ENCODE results near the gene PROX2.

The PROX2 gene

DNA sequence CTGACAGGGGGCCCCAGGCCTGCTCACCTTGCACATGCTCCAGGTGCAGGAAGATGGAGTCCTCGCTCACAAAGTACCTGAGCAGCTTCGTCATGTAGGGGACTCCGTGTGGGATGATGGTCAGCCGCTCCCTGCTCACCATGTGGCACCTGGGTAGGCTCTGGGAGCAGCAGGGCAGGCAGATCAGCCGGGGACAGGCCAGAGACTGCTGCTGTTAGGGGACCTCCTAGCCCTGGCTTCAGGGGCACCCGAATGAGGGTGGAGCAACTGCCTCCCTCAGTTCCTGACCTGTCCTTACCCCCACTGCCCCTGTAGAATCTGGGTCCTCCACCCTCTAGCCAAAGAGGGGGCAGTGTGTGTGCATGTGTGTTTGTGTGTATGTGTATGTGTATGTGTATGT lies 35.3 kb upstream of the PROX2 start:
- CTCF ChIA-PET: interaction anchor here (2.1 to 17.5 kb wide), 2 partner anchors 55 to 177 kb away, joined by 11 to 542 read pairs; no protein-coding TSS in a partner anchor
- POLR2A ChIA-PET: no interaction called here
- TF ChIP-seq, protein P1, sequence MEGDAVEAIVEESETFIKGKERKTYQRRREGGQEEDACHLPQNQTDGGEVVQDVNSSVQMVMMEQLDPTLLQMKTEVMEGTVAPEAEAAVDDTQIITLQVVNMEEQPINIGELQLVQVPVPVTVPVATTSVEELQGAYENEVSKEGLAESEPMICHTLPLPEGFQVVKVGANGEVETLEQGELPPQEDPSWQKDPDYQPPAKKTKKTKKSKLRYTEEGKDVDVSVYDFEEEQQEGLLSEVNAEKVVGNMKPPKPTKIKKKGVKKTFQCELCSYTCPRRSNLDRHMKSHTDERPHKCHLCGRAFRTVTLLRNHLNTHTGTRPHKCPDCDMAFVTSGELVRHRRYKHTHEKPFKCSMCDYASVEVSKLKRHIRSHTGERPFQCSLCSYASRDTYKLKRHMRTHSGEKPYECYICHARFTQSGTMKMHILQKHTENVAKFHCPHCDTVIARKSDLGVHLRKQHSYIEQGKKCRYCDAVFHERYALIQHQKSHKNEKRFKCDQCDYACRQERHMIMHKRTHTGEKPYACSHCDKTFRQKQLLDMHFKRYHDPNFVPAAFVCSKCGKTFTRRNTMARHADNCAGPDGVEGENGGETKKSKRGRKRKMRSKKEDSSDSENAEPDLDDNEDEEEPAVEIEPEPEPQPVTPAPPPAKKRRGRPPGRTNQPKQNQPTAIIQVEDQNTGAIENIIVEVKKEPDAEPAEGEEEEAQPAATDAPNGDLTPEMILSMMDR (IDR thresholded peaks at IDR 0.05; ENCODE audit: control extremely low read depth, extremely low read depth, low read depth, missing control alignments): no peak

DNA sequence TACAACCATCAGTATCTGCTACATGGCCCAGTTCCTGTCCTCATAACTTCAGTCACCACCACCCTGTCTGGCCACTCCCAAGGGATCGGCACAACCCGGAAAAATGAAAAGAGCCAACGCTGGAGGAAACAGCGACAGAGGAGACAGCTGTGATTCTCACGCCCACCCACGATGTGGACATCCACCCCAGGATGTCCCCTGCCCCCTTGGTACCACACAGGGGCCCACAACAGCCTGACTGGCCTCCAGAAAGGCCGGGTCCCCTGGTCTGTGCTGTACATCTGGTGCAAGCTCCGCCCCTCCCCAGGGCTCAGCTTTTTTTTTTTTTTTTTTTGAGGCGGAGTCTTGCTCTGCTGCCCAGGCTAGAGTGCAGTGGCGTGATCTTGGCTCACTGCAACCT lies 34.6 kb upstream of the PROX2 start:
- CTCF ChIA-PET: interaction anchor here (2.1 to 17.5 kb wide), 2 partner anchors 54 to 178 kb away, joined by 11 to 542 read pairs; no protein-coding TSS in a partner anchor
- DNase-seq (ENCODE audit: extremely low spot score): no peak
- POLR2A ChIA-PET: interaction anchor here (0.6 kb wide), 1 partner anchor 24 kb away, joined by 3 read pairs; no protein-coding TSS in a partner anchor
- TF ChIP-seq, protein P1 (IDR thresholded peaks at IDR 0.05; ENCODE audit: control extremely low read depth, extremely low read depth, low read depth, missing control alignments): no peak

More for the DNA sequence above, 35.3 kb upstream of the PROX2 start:
- no peak for DNase-seq (ENCODE audit: extremely low spot score)

DNA sequence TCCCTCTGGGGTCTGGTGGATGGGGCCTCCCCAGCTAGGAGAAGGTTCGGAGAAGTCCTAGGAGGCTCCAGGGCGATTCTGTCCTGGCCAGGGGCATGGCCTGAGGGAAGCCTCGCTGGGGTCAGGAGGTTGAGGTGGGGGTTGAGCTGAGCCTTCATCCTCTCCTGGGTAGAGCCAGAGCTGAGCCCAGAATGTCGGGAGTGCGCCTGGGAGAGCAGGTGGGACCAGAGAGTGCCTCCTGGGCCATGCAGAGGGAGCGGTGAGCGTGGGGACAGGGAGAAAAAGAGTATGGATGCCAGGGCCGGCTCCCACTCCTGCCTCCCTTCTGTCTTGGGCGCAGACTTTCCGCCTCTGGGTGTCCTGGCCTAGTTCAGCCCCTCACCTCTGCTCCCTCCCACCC lies 34.0 kb upstream of the PROX2 start:
- CTCF ChIA-PET: interaction anchor here (17.5 kb wide), 1 partner anchor 53 kb away, joined by 542 read pairs; no protein-coding TSS in a partner anchor
- DNase-seq (ENCODE audit: extremely low spot score): no peak
- TF ChIP-seq, protein P1 (IDR thresholded peaks at IDR 0.05; ENCODE audit: control extremely low read depth, extremely low read depth, low read depth, missing control alignments): no peak
- POLR2A ChIA-PET: no interaction called here

DNA sequence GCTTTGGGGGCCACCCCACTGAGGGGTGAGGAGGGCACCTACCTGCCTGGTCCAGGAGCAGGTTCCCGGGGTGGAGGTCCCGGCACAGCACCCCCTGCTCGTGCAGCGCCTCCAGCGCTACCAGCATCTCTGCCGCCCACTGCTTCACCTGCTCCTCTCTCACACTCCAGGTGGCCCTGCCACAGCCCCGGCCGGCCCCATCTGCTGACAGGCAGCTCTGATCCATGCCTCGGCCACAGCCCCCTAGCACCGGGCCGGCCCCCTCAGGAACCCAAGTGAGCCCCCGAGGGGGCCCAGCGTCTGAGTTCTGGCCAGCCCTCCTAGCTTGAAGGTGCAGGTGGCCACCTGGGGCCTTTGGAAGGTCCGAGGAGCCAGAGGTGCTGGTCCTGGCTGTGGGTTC lies 33.6 kb upstream of the PROX2 start:
- DNase-seq (ENCODE audit: extremely low spot score): no peak
- ChIA-PET POLR2A (no interaction called here), CTCF (interaction anchor here (6.1 to 17.5 kb wide), 2 partner anchors 13 to 53 kb away, joined by 81 to 542 read pairs; partner anchors contain the start of gene RPS6KL1)
- TF ChIP-seq, protein P1 (IDR thresholded peaks at IDR 0.05; ENCODE audit: control extremely low read depth, extremely low read depth, low read depth, missing control alignments): no peak

DNA sequence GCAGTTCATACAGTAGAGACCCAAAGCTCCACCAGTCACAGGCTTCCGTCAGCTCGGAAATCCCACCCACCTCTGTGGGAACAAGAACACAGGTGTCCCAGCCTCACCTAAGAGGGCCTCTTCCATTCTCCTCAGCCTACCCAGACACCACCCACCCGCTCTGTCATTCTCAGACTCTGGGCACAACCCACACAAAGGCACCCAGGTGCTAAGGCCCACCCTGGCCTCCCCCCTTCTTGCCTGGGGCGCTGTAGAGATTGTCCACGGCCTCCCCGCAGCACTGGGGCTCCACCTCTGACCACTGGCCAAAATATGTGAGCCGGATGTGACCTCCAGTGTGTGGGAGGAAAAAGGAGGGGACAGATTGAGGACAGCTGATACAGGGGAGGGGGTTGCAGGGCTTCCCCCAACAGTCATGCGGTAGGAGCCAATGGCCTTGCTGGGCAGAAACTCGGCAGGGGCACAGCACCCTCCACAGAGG lies 33.0 kb upstream of the PROX2 start:
- POLR2A ChIA-PET: no interaction called here
- no peak for DNase-seq (ENCODE audit: extremely low spot score)
- TF ChIP-seq, protein P1 (IDR thresholded peaks at IDR 0.05; ENCODE audit: control extremely low read depth, extremely low read depth, low read depth, missing control alignments): no peak
- CTCF ChIA-PET: interaction anchor here (1.2 to 17.5 kb wide), 7 partner anchors 14 to 299 kb away, joined by 4 to 542 read pairs (median 81); partner anchors contain the start of genes DLST, LTBP2, PROX2 and RPS6KL1

DNA sequence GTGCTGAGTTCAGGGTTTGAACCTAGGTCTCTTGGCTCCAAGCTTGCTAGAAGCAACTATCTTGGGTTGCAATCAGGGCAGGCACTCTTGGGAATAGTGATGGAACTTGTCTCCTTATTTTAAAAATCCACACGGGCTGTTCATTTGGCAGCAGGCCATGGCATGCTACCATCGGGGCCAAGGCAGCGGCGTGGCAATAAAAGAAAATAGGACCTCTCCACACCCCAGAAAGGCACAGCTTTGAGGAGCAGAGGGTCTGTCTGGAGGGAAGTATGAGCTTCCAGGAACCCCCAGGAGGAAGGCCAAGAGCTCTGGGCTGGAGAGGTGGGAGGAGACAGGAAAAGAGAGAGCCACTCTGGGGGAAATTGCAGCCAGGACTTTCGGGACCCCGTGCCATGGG lies 31.8 kb upstream of the PROX2 start:
- CTCF ChIA-PET: interaction anchor here (1.2 to 17.5 kb wide), 9 partner anchors 9 to 298 kb away, joined by 4 to 542 read pairs (median 40); partner anchors contain the start of genes DLST, LTBP2, PROX2 and RPS6KL1
- DNase-seq (ENCODE audit: extremely low spot score): no peak
- POLR2A ChIA-PET: no interaction called here
- TF ChIP-seq, protein P1 (IDR thresholded peaks at IDR 0.05; ENCODE audit: control extremely low read depth, extremely low read depth, low read depth, missing control alignments): no peak

Data from GM10248 (cell line).